Endothelial cell (in vitro differentiated cells): Measurements from ENCODE around the gene SKIL. TPM values are rescaled to one million over a fixed set of nuclear protein-coding genes. Genes with fewer than 3 reads are reported as not detected.
"Not testable (repeated sequence)": the region's sequence is repeated elsewhere in the genome, so short reads cannot be mapped to it uniquely, and the experiment has no call there.

ENCODE experiments used
- DNase-seq: peaks from one replicate; pipeline ENCODE4 v3.0.0; 2021; ENCODE audit warnings: low spot score
- H3K27ac Mint-ChIP-seq: one replicate; pipeline ENCODE4 v1.8.0; 2021; ENCODE audit warnings: mixed read lengths, inconsistent platforms; ENCODE audit not compliant: unreplicated experiment
- H3K27me3 Mint-ChIP-seq: one replicate; pipeline ENCODE4 v1.8.0; 2021; ENCODE audit warnings: mild to moderate bottlenecking, moderate library complexity, mixed read lengths, inconsistent platforms; ENCODE audit not compliant: unreplicated experiment
- H3K36me3 Mint-ChIP-seq: one replicate; pipeline ENCODE4 v1.8.0; 2021; ENCODE audit warnings: mild to moderate bottlenecking, low read depth, mixed read lengths, inconsistent platforms; ENCODE audit not compliant: unreplicated experiment
- H3K4me1 Mint-ChIP-seq: one replicate; pipeline ENCODE4 v1.8.0; 2021; ENCODE audit warnings: mild to moderate bottlenecking, mixed read lengths, inconsistent platforms; ENCODE audit not compliant: unreplicated experiment
- H3K4me3 Mint-ChIP-seq: one replicate; pipeline ENCODE4 v1.8.0; 2021; ENCODE audit warnings: mild to moderate bottlenecking, mixed read lengths, inconsistent platforms; ENCODE audit not compliant: unreplicated experiment
- H3K9me3 Mint-ChIP-seq: one replicate; pipeline ENCODE4 v1.8.0; 2021; ENCODE audit warnings: mixed read lengths, inconsistent platforms; ENCODE audit not compliant: unreplicated experiment
- total RNA-seq: library from RNA; stranded (reverse); fragmentation: NEBNext Ultra II Directional; extraction: Animal tissue kit (Norgen Biotek cat#: 25700); gene quantifications from one replicate; pipeline ENCODE4 v1.2.1, GENCODE V29; 2021; ENCODE audit not compliant: unreplicated experiment
- TF ChIP-seq, protein P1 (sequence below): fragments of 200-600 bp; sonication (generic); IDR thresholded peaks from one replicate; pipeline ENCODE4 v1.5.0; 2021; ENCODE audit warnings: antibody characterized with exemption; ENCODE audit not compliant: unreplicated experiment

SKIL gene
- total RNA-seq, 1 donor from 2014 or later, result 89.0 TPM

DNA sequence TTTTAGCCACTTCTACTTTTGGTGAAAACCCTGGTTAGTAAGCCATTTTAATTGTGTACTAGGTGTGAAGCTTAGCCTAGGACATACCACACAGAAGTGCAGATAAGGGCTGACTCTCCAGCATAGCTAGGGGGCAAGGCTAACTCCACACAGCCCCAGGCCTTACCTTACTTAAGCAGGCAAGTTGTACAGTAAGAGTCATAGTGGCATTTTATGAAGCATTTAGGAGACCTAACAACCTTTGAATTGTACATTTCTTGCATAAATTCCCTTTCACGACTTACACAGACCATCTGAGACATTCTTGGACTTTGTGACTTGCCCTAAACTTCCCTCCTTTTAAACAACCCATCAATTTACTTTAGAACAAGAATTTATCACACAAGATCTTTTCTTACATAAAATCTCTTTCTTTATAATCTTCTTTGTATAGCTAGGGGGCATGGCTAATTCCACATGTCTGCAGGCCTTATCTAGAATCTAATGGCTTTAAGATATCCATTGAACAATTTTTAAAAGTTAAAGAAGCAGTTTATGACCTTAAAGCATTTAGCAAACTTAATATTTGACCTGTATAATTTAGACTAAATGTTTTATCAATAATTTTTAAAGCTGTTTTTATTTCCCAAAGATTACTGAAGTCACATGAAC is 18.7 kb upstream of the SKIL start:
- Mint-ChIP-seq H3K4me3 (peak overlapping the region; percentile 16), H3K36me3 (peaks cover 5% of the 10 kb centered on the region), H3K9me3 (no peaks in the 10 kb centered on the region), H3K27ac (no peak overlapping the region), H3K4me1 (no peaks in the 10 kb centered on the region), H3K27me3 (no peaks in the 10 kb centered on the region)
- DNase-seq, result no peak
- TF ChIP-seq, protein P1, sequence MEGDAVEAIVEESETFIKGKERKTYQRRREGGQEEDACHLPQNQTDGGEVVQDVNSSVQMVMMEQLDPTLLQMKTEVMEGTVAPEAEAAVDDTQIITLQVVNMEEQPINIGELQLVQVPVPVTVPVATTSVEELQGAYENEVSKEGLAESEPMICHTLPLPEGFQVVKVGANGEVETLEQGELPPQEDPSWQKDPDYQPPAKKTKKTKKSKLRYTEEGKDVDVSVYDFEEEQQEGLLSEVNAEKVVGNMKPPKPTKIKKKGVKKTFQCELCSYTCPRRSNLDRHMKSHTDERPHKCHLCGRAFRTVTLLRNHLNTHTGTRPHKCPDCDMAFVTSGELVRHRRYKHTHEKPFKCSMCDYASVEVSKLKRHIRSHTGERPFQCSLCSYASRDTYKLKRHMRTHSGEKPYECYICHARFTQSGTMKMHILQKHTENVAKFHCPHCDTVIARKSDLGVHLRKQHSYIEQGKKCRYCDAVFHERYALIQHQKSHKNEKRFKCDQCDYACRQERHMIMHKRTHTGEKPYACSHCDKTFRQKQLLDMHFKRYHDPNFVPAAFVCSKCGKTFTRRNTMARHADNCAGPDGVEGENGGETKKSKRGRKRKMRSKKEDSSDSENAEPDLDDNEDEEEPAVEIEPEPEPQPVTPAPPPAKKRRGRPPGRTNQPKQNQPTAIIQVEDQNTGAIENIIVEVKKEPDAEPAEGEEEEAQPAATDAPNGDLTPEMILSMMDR, result no peak

DNA sequence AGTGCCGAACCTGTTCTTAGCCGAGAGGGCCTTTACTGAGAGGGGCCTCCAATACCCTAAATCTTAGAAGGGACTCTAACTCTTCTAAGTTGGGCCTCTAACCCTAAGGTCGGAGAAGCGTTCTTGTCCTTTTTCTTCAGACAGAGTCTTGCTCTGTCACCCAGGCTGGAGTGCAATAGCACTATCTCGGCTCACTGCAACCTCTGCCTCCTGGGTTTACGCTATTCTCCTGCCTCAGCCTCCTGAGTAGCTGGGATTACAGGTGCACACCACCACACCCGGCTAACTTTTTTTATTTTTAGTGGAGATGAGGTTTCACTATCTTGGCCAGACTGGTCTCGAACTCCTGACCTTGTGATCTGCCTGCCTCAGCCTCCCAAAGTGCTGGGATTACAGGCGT is 15.2 kb upstream of the SKIL start:
- not testable (repeated sequence) for H3K9me3 Mint-ChIP-seq, DNase-seq, H3K4me3 Mint-ChIP-seq, H3K27ac Mint-ChIP-seq, H3K27me3 Mint-ChIP-seq, H3K36me3 Mint-ChIP-seq, H3K4me1 Mint-ChIP-seq

DNA sequence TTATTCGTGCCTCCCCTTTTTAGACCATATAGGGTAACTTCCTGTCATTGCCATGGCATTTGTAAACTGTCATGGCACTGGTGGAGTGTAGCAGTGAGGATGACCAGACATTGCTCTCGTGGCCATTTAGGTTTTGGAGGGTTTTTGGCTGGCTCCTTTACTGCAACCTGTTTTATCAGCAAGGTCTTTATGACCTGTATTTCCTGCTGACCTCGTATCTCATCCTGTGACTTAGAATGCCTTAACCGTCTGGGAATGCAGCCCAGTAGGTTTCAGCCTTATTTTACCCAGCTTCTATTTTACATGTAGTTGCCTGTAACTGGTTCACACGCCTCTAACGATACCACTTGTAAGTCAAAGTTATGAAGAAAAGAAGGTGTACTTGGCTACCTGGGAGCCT is 13.7 kb upstream of the SKIL start:
- H3K27me3 Mint-ChIP-seq, H3K4me1 Mint-ChIP-seq, H3K9me3 Mint-ChIP-seq, DNase-seq, H3K36me3 Mint-ChIP-seq: not testable (repeated sequence)
- Mint-ChIP-seq H3K27ac (peak overlapping the region; percentile 80), H3K4me3 (peak overlapping the region; percentile 42)

DNA sequence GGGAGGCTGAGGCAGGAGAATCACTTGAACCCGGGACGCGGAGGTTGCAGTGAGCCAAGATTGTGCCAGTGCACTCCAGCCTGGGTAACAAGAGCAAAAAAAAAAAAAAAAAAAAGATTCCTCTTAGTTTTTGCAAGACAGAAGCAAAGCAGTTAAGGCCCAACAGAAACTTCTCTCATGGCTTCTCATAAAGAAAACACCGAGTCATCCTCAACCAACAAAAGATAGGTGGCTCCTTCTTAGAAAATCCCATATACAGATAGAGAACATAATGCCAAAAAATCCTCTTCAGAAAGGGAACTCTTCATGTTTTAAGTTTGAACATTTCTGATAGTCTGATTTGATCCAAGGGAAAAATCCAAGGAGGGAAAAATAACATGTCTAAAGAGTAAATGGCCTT is 12.5 kb upstream of the SKIL start:
- TF ChIP-seq, protein P1, result no peak
- H3K4me3 Mint-ChIP-seq, result no peak overlapping the region
- H3K9me3 Mint-ChIP-seq, result no peaks in the 10 kb centered on the region
- peaks cover 2% of the 10 kb centered on the region for H3K27me3 Mint-ChIP-seq
- DNase-seq, result no peak
- H3K27ac Mint-ChIP-seq, result no peak overlapping the region
- H3K36me3 Mint-ChIP-seq, result no peaks in the 10 kb centered on the region
- H3K4me1 Mint-ChIP-seq, result peaks cover 9% of the 10 kb centered on the region

DNA sequence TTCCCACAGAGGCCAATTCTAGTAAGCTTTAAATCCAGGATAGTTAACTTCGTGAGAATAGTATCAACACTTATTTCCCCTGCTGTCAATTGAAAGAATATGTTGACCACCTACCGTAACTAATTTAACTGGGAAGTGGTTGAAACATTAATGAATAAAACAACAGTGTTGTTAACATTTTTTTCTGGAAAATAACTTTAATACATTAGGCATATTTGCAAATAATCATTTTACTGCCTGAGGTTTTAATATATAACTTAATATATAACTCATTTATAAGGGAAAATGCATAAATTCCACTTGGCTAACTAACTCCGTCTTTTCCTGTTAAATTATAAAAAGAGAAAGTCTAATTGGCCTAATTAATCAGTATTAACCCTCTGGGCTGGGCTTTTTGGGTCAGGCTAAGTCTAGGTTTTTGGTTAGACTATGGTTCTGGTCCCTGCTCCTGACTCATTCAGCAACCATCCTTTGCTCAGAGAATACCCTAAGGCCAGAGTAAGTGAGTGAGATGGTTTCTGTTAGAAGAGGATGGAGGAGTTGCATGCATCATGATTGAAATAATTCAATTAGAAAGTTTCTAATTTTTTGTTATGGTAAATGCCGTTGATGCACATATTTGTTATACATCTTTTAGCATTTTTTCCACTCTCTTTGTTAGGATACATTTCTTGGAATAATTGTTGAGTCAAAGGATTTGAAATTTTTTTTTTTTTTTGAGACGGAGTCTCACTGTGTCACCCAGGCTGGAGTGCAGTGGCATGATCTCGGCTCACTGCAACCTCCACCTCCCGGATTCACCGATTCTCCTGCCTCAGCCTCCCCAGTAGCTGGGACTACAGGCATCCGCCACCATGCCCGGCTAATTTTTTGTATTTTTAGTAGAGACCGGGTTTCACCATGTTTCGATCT is 10.8 kb upstream of the SKIL start:
- DNase-seq, result no peak
- Mint-ChIP-seq H3K4me1 (peaks cover 10% of the 10 kb centered on the region), H3K27ac (no peak overlapping the region), H3K9me3 (no peaks in the 10 kb centered on the region), H3K27me3 (peaks cover 2% of the 10 kb centered on the region), H3K36me3 (no peaks in the 10 kb centered on the region), H3K4me3 (no peak overlapping the region)
- TF ChIP-seq, protein P1, result no peak
